ENCODE measurements around the gene PLEKHF1. TPM values are rescaled to one million over a fixed set of nuclear protein-coding genes. Genes with fewer than 3 reads are reported as not detected.

PLEKHF1 gene
- total and polyA plus RNA-seq, 2 of the 8 experiments (the other 6 are each of a cell fraction or from before 2014, with no cell fraction given) = 11.1 to 18.4 TPM

- Histone ChIP-seq H3K9ac (replicated peaks in 1 of 4; ENCODE audit: extremely low read depth in 1 of 4, low read depth in 3 of 4, low read length in 3 of 4) (no peak overlapping the region), H3K4me1 (replicated peaks in 1 of 4; ENCODE audit: control insufficient read depth in 3 of 4, insufficient read depth in 4 of 4, low read length in 3 of 4) (peaks cover 0 to 4% (median 0%) of the 10 kb centered on the region in 4 experiments; a peak in 2 of 7 replicates), H4K20me1 (replicated peaks in 1 of 2; ENCODE audit: control insufficient read depth in 1 of 2, insufficient read depth in 2 of 2, low read length in 2 of 2) (peaks cover 0 to 1% of the 10 kb centered on the region in 2 experiments), H4K5ac (ENCODE audit: insufficient read length, low read depth, low read length) (no peak overlapping the region), H4K8ac (ENCODE audit: extremely low read depth, insufficient read depth, low read length) (no peak overlapping the region), H3K27ac (ENCODE audit: low read depth, low read length) (no peak overlapping the region), H3K79me1 (ENCODE audit: low read depth, low read length) (no peaks in the 10 kb centered on the region), H3K18ac (ENCODE audit: extremely low read depth, low read length) (no peak overlapping the region), H3K4me2 (ENCODE audit: insufficient read depth in 1 of 2, low read depth in 2 of 2, low read length in 2 of 2) (no peak overlapping the region), H3K23me2 (ENCODE audit: low read depth, low read length) (peaks cover 2% of the 10 kb centered on the region; the same call in 1 of the 2 replicates), H3K4ac (replicated peaks; ENCODE audit: insufficient read length, low read depth, low read length) (no peak overlapping the region), H2BK12ac (ENCODE audit: low read depth, low read length) (no peak overlapping the region), H2BK20ac (ENCODE audit: low read length) (no peak overlapping the region), H3K23ac (ENCODE audit: insufficient read length) (no peak overlapping the region), H2AFZ (ENCODE audit: low read length) (no peak overlapping the region), H3K4me3 (ENCODE audit: extremely low read depth in 1 of 4, insufficient read depth in 2 of 4, low read depth in 3 of 4, low read length in 4 of 4) (no peak overlapping the region), H3K14ac (ENCODE audit: insufficient read length) (no peak overlapping the region), H2BK5ac (ENCODE audit: low read depth, low read length) (no peak overlapping the region), H2BK15ac (ENCODE audit: low read length) (no peak overlapping the region), H3K9me3 (ENCODE audit: insufficient read depth in 2 of 2, low read depth in 1 of 2, low read length in 1 of 2) (no peaks in the 10 kb centered on the region), H3K27me3 (replicated peaks in 1 of 4; ENCODE audit: control insufficient read depth in 3 of 4, extremely low read depth in 1 of 4, insufficient read depth in 3 of 4, low read length in 3 of 4) (no peaks in the 10 kb centered on the region), H2BK120ac (replicated peaks; ENCODE audit: low read depth, low read length) (no peak overlapping the region), H2AK5ac (ENCODE audit: low read depth, low read length) (no peak overlapping the region), H4K91ac (replicated peaks; ENCODE audit: insufficient read length, low read length) (no peak overlapping the region), H3K36me3 (ENCODE audit: control insufficient read depth in 2 of 4, insufficient read depth in 4 of 4, low read length in 3 of 4) (no peaks in the 10 kb centered on the region), H3K56ac (replicated peaks; ENCODE audit: insufficient read length, low read depth, low read length) (no peak overlapping the region), H3K79me2 (ENCODE audit: control insufficient read depth in 1 of 2, insufficient read depth in 2 of 2, low read length in 2 of 2) (no peaks in the 10 kb centered on the region)
- TF ChIP-seq CEBPB (IDR thresholded peaks at IDR 0.05; ENCODE audit: low read depth, low read length) (no peak), TBP (IDR thresholded peaks at IDR 0.05; ENCODE audit: low read depth, low read length) (no peak), SAP30 (IDR thresholded peaks at IDR 0.05; ENCODE audit: insufficient read depth, insufficient replicate concordance, low read length) (no peak), CHD2 (IDR thresholded peaks at IDR 0.05; ENCODE audit: low read length) (no peak), FOSL1 (IDR thresholded peaks at IDR 0.05; ENCODE audit: insufficient read depth, low read depth, low read length) (no peak), CBX5 (IDR thresholded peaks at IDR 0.05; ENCODE audit: low read depth, low read length) (no peak), CTCF (IDR thresholded peaks at IDR 0.05; ENCODE audit: control extremely low read depth in 1 of 3, insufficient read depth in 1 of 3, low read depth in 1 of 3, low read length in 3 of 3) (no peak), MAFK (IDR thresholded peaks at IDR 0.05; ENCODE audit: low read depth, low read length) (no peak), USF2 (IDR thresholded peaks at IDR 0.05; ENCODE audit: low read length) (no peak), POLR2A (IDR thresholded peaks at IDR 0.05; ENCODE audit: control extremely low read depth in 1 of 2, low read depth in 2 of 2, low read length in 2 of 2) (no peak)
- ChIA-PET CTCF (ENCODE audit: partially characterized antibody) (interaction anchor here (0.6 kb wide), 1 partner anchor 75 kb away, joined by 3 read pairs; no protein-coding TSS in a partner anchor), POLR2A (ENCODE audit: partially characterized antibody) (no interaction called here)
- FAIRE-seq (no peak), DNase-seq (ENCODE audit: low read depth in 1 of 2, low spot score in 2 of 2) (no peak)
- 55% methylated on average over 2 of the region's 2 CpGs; no CpG with 5 or more reads in 1 of the 2 experiments for WGBS, 2 experiments (ENCODE audit: extremely low coverage in 1 of 2, insufficient coverage in 1 of 2, insufficient read length in 1 of 2, insufficient replicate concordance in 2 of 2, low coverage in 1 of 2, low lambda C conversion rate in 2 of 2, missing lambda C conversion rate in 1 of 2)
Measured at GRCh38 chr19:29696565-29696846, 31.2 kb downstream of the PLEKHF1 start.

Data from H1 (cell line).